NT2/D1 (cell line): Measurements from ENCODE around the gene GALNT7.

Experiments used
- SUZ12 ChIP-seq: IDR thresholded peaks from 2 replicates; pipeline ENCODE4 v1.6.1; 2011; ENCODE audit not compliant: insufficient read length, insufficient read depth; ENCODE audit errors: extremely low read depth
- YY1 ChIP-seq: IDR thresholded peaks from 2 replicates; pipeline ENCODE4 v1.6.1; 2011; ENCODE audit not compliant: insufficient read length, insufficient read depth

DNA sequence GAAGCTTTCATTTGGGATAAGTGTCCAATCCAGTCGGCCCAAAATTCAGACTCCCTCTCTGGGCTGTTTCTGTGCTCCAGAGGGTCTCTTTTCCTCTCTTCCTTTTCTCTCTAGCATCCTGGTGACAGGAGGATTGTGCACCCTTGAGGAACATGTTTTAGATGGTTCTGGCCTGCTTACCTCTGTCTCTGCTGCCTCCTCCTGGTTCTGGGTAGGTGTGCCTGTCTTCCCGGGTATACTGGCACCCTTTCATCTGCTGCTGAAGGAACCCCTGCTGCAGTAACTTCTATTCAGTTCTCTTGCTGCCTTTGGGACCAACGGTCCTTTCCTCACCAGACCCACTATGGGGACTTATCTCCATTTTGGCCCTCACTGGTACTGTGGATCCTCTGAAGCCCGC lies 112.4 kb downstream of the GALNT7 start:
- TF ChIP-seq YY1 (no peak), SUZ12 (no peak)
